Suprapubic skin (tissue), 4 donors: ENCODE measurements around the gene RIMOC1. TPM values are rescaled to one million over a fixed set of nuclear protein-coding genes. Genes with fewer than 3 reads are reported as not detected.

ENCODE experiments used
- DNase-seq, 2 donors: peaks; one replicate each; pipeline ENCODE4 v3.0.0-alpha.2; 2019; ENCODE audit warnings: low spot score in 2 of 2
- H3K27ac ChIP-seq: fragments of 200-600 bp; sonication (generic); one replicate; pipeline ENCODE4 v1.5.1; 2019
- H3K27me3 ChIP-seq: fragments of 200-600 bp; sonication (generic); one replicate; pipeline ENCODE4 v1.5.1; 2019
- H3K36me3 ChIP-seq: fragments of 200-600 bp; sonication (generic); one replicate; pipeline ENCODE4 v1.5.1; 2019
- H3K4me1 ChIP-seq: fragments of 200-600 bp; sonication (generic); one replicate; pipeline ENCODE4 v1.5.1; 2019
- H3K4me3 ChIP-seq: fragments of 200-600 bp; sonication (generic); one replicate; pipeline ENCODE4 v1.5.1; 2019; ENCODE audit warnings: mild to moderate bottlenecking
- H3K9me3 ChIP-seq: fragments of 200-600 bp; sonication (generic); one replicate; pipeline ENCODE4 v1.5.1; 2019
- EP300 ChIP-seq: sonication (generic); formaldehyde crosslinking; IDR thresholded peaks from one replicate; pipeline ENCODE4 v1.6.1; 2017; ENCODE audit warnings: antibody characterized with exemption
- POLR2A ChIP-seq, 2 donors: fragments of 450-650 bp; IDR thresholded peaks; one replicate each; pipeline ENCODE4 v1.6.1; 2017; ENCODE audit warnings: antibody characterized with exemption in 2 of 2, mild to moderate bottlenecking in 2 of 2, moderate library complexity in 2 of 2
- POLR2AphosphoS5 ChIP-seq, 3 donors: sonication (generic); formaldehyde crosslinking; IDR thresholded peaks; one replicate each; pipeline ENCODE4 v1.6.1; 2017; ENCODE audit warnings: antibody characterized with exemption in 3 of 3
- WGBS: methylation state at CpG from one replicate; pipeline ENCODE4 v1.1.5; 2018; 5-methylcytosine and 5-hydroxymethylcytosine counted together
- total RNA-seq, 4 donors: library from RNA; depleted of rRNA; stranded (reverse); fragments of >200 nt; gene quantifications; one replicate each; pipeline ENCODE4 v1.1.0, GENCODE V29; 2016
- TF ChIP-seq, protein P1 (sequence below), 2 donors: fragments of 200-600 bp in 1 of 2; fragments of 450-650 bp in 1 of 2; sonication (generic) in 1 of 2; IDR thresholded peaks; one replicate each; pipeline ENCODE4 v1.5.1; 2016 to 2019; ENCODE audit warnings: antibody characterized with exemption in 2 of 2, mild to moderate bottlenecking in 1 of 2, moderate library complexity in 1 of 2

The RIMOC1 gene
- total RNA-seq, 4 donors from 2014 or later: 10.6 to 20.9 (median 16.9) TPM

DNA sequence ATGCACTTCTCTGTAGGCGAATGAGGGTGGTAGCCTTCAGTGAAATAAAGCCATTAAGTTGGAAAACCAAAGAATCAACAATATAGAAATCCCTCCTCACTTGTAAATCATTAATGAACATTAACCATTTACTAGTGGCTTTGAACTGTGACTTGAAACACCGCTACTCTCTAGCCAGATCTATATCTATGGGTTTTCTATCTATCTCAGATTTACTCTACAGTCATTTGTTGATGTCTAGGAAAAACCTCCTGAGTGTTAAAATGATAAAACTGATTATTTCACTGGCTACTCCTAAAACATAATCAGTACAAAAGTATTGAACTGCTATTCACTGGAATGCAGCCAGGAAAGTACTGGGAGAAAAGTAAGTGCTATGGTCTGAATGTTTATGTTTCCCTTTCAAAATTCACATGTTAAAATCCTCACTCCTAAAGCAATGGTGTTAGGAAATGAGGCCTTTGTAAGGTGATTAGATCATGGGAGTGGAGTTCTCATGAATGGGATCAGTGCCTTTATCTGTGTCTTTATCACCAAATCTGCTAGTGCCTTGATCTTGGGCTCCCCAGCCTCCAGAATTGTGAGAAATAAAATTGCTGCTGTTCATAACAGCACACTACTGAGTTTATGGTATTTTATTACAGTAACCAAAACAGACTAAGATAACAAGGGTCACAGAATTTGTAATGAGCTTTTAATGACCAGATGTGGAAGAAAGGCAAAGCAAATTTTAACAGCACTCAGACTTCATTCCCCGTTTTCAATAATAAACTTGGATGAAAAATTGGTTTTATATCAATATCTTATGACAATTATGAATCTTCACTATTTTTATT is 25.3 kb upstream of the RIMOC1 start:
- Histone ChIP-seq H3K4me1 (peaks cover 3% of the 10 kb centered on the region), H3K4me3 (no peak overlapping the region), H3K36me3 (no peaks in the 10 kb centered on the region), H3K27ac (no peak overlapping the region), H3K27me3 (no peaks in the 10 kb centered on the region), H3K9me3 (no peaks in the 10 kb centered on the region)
- TF ChIP-seq, protein P1, sequence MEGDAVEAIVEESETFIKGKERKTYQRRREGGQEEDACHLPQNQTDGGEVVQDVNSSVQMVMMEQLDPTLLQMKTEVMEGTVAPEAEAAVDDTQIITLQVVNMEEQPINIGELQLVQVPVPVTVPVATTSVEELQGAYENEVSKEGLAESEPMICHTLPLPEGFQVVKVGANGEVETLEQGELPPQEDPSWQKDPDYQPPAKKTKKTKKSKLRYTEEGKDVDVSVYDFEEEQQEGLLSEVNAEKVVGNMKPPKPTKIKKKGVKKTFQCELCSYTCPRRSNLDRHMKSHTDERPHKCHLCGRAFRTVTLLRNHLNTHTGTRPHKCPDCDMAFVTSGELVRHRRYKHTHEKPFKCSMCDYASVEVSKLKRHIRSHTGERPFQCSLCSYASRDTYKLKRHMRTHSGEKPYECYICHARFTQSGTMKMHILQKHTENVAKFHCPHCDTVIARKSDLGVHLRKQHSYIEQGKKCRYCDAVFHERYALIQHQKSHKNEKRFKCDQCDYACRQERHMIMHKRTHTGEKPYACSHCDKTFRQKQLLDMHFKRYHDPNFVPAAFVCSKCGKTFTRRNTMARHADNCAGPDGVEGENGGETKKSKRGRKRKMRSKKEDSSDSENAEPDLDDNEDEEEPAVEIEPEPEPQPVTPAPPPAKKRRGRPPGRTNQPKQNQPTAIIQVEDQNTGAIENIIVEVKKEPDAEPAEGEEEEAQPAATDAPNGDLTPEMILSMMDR (IDR thresholded peaks at IDR 0.05): no peak
- TF ChIP-seq POLR2AphosphoS5 (IDR thresholded peaks at IDR 0.05) (no peak), EP300 (no peak), POLR2A (IDR thresholded peaks at IDR 0.05) (no peak)
- WGBS: 79% methylated on average over 3 of the region's 3 CpGs
- DNase-seq: no peak

DNA sequence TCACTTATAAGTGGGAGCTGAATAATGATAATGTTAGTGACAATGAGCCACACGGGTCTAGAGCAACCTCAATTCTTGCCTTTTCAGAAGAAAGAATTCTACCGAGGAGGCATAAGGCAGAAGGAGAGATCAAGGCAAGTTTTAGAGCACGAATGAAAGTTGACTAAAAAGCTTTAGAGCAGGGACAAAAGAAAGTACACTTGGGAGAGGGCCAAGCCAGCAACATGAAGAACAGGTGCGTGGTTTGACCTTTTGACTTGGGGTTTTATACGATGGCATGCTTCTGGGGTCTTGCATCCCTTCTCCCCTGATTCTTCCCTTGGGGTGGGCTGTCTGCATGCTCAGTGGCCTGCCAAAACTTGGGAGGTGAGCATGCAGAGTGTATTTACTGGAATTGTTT is 21.4 kb upstream of the RIMOC1 start:
- WGBS: 79% methylated on average over 5 of the region's 5 CpGs
- no peak for TF ChIP-seq POLR2AphosphoS5 (IDR thresholded peaks at IDR 0.05)
- no peak for TF ChIP-seq POLR2A (IDR thresholded peaks at IDR 0.05)
- TF ChIP-seq, protein P1 (IDR thresholded peaks at IDR 0.05): no peak
- no peak for TF ChIP-seq EP300
- Histone ChIP-seq H3K4me1 (no peaks in the 10 kb centered on the region), H3K27me3 (no peaks in the 10 kb centered on the region), H3K4me3 (no peak overlapping the region), H3K9me3 (no peaks in the 10 kb centered on the region), H3K27ac (no peak overlapping the region), H3K36me3 (no peaks in the 10 kb centered on the region)
- DNase-seq: no peak

DNA sequence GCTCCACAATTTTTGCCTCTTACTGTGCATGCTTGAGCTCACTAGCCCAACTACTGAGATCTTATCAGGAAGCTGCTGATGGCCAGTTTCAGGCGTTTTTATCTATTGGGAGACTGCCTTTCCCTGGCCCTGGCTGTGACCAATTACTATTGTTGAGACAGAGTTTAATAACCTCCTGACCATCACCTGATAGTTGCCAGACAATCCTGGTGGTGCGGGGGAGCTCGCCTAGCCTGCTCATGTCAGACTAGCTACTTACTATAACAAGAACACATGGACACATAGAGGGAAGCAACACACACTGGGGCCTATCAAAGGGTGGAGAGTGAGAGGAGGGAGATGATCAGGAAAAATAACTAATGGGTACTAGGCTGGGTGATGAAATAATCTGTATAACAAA is 20.9 kb upstream of the RIMOC1 start:
- Histone ChIP-seq H3K27me3 (no peaks in the 10 kb centered on the region), H3K4me3 (no peak overlapping the region), H3K36me3 (no peaks in the 10 kb centered on the region), H3K4me1 (no peaks in the 10 kb centered on the region), H3K27ac (no peak overlapping the region), H3K9me3 (no peaks in the 10 kb centered on the region)
- DNase-seq: no peak
- TF ChIP-seq POLR2AphosphoS5 (IDR thresholded peaks at IDR 0.05) (no peak), EP300 (no peak), POLR2A (IDR thresholded peaks at IDR 0.05) (no peak)
- TF ChIP-seq, protein P1 (IDR thresholded peaks at IDR 0.05): no peak
- 65% methylated on average over 3 of the region's 3 CpGs for WGBS

DNA sequence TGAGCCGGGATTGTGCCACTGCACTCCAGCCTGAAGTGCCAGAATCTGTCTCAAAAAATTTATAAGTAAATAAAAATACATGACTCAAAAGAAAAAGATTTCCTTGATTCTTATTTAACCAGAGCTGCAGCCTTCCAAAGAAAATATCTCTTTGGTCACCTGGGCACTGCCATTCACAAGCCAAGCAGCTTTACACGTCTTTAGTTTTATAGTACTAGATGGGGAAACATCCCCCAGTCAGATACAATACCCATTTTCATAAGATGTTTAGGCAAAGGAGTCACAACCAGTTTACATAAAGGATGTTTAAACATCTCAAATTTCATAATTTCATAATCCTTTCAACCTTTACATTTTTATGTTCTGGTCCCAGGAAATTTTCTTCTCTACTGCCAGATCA is 20.2 kb upstream of the RIMOC1 start:
- 90% methylated on average over 2 of the region's 2 CpGs for WGBS
- no peaks in the 10 kb centered on the region for H3K36me3 ChIP-seq
- no peak overlapping the region for H3K27ac ChIP-seq
- H3K4me3 ChIP-seq: no peak overlapping the region
- no peaks in the 10 kb centered on the region for H3K27me3 ChIP-seq
- no peaks in the 10 kb centered on the region for H3K4me1 ChIP-seq
- DNase-seq: no peak
- H3K9me3 ChIP-seq: no peaks in the 10 kb centered on the region
- TF ChIP-seq, protein P1 (IDR thresholded peaks at IDR 0.05): no peak
- no peak for TF ChIP-seq EP300
- TF ChIP-seq POLR2A (IDR thresholded peaks at IDR 0.05): no peak
- TF ChIP-seq POLR2AphosphoS5 (IDR thresholded peaks at IDR 0.05): no peak

DNA sequence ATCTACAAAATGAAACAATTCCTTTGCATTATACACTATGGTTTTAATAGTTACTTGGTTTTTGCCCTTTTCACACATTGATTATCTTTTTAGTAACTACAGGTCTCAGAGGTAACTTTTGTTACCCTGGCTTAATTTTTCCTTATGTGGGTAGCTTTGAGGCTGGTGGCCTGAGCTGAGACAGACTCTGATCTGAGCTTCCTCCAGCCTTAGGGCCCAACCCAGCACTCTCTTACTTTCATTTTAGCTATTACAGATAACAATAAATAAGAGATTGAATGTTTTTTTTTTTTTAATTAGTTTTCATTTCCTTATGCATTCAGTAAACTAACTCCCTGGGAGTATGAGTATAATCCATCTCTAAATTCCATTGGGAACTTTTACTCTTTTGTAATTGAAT is 18.9 kb upstream of the RIMOC1 start:
- no peaks in the 10 kb centered on the region for H3K27me3 ChIP-seq
- no peak for DNase-seq
- H3K4me3 ChIP-seq: no peak overlapping the region
- TF ChIP-seq, protein P1 (IDR thresholded peaks at IDR 0.05): no peak
- TF ChIP-seq POLR2A (IDR thresholded peaks at IDR 0.05): no peak
- no peaks in the 10 kb centered on the region for H3K9me3 ChIP-seq
- no peak overlapping the region for H3K27ac ChIP-seq
- H3K36me3 ChIP-seq: no peaks in the 10 kb centered on the region
- no peaks in the 10 kb centered on the region for H3K4me1 ChIP-seq
